ENCODE measurements around the gene PAPLN. TPM values are rescaled to one million over a fixed set of nuclear protein-coding genes. Genes with fewer than 3 reads are reported as not detected.

Gene PAPLN
- total and polyA plus RNA-seq, 2 of the 13 experiments (the other 11 are each of a cell fraction or from before 2014, with no cell fraction given) = not detected

DNA sequence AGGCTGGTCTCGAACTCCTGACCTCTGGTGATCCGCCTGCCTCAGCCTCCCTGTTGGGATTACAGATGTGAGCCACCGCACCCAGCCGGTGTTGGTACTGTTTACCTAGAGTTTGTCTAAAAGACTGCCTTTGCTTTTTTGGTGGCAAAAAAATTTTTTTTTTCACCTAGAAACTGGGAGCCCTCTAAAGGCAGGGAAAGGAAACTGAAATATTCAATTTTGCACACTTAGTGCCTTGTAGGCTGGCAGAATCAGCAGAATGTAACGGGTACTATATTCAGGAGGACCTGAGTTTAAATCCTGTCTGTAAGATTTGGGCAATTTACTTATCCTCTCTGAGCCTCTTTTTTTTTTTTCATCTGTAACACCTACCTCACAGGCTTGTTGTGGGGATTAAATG, 43.6 kb downstream of the PAPLN start (continued):
- TF ChIP-seq, protein P1, sequence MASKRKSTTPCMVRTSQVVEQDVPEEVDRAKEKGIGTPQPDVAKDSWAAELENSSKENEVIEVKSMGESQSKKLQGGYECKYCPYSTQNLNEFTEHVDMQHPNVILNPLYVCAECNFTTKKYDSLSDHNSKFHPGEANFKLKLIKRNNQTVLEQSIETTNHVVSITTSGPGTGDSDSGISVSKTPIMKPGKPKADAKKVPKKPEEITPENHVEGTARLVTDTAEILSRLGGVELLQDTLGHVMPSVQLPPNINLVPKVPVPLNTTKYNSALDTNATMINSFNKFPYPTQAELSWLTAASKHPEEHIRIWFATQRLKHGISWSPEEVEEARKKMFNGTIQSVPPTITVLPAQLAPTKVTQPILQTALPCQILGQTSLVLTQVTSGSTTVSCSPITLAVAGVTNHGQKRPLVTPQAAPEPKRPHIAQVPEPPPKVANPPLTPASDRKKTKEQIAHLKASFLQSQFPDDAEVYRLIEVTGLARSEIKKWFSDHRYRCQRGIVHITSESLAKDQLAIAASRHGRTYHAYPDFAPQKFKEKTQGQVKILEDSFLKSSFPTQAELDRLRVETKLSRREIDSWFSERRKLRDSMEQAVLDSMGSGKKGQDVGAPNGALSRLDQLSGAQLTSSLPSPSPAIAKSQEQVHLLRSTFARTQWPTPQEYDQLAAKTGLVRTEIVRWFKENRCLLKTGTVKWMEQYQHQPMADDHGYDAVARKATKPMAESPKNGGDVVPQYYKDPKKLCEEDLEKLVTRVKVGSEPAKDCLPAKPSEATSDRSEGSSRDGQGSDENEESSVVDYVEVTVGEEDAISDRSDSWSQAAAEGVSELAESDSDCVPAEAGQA (IDR thresholded peaks at IDR 0.05; ENCODE audit: low read depth) = no peak
- TF ChIP-seq, protein P1 (CRISPR knock-in tag; IDR thresholded peaks at IDR 0.05; ENCODE audit: borderline replicate concordance) = no peak

GRCh38 chr14:73283608-73284379, 46.5 kb downstream of the PAPLN start:
- FAIRE-seq (no peak), ATAC-seq (no peak), DNase-seq (ENCODE audit: low spot score) (no peak)
- Histone ChIP-seq H3K4me1 (ENCODE audit: insufficient read depth, low read length) (peaks cover 12% of the 10 kb centered on the region), H3K79me2 (ENCODE audit: insufficient read depth, low read length) (no peaks in the 10 kb centered on the region), H3K27me3 (ENCODE audit: control insufficient read depth in 1 of 2, insufficient read depth in 2 of 2, low read length in 2 of 2) (no peaks in the 10 kb centered on the region), H3K9ac (ENCODE audit: insufficient read depth, low read depth, low read length) (no peak overlapping the region), H2AFZ (ENCODE audit: low read length) (no peak overlapping the region), H3K27ac (ENCODE audit: extremely low read length, insufficient read depth, low read length) (no peak overlapping the region), H3K4me3 (replicated peaks in 1 of 3; ENCODE audit: insufficient read depth in 1 of 3, low read depth in 2 of 3, low read length in 3 of 3) (no peak overlapping the region), H3K4me2 (ENCODE audit: low read depth, low read length) (no peak overlapping the region), H4K20me1 (ENCODE audit: insufficient read depth, low read length) (peaks cover 4% of the 10 kb centered on the region; the same call in 1 of the 2 replicates), H3K36me3 (replicated peaks in 1 of 2; ENCODE audit: control insufficient read depth in 1 of 2, insufficient read depth in 2 of 2, low read length in 2 of 2) (peaks cover 26 to 55% of the 10 kb centered on the region in 2 experiments), H3K9me3 (ENCODE audit: low read length) (no peaks in the 10 kb centered on the region)
- CTCF ChIA-PET (ENCODE audit: low intra/inter-chr PET ratio, low total read pairs) = no interaction called here
- intact Hi-C loops (cut with micrococcal nuclease; ENCODE audit: unreplicated experiment) = loop anchor here (10.0 kb wide), 1 partner anchor 49 kb away; the partner anchor contains the start of gene PAPLN
- in situ Hi-C loops (cut with HindIII; ENCODE audit: extremely low pct_ligation_motif_present, low pct_unique_long_range_greater_than_20kb) = no loop called here
- POLR2A ChIA-PET = no interaction called here
- WGBS (ENCODE audit: low lambda C conversion rate) = 90% methylated on average over 12 of the region's 12 CpGs
- no TSS peak for BruUV-seq (replicated peaks)
- TF ChIP-seq ZNF232 (CRISPR knock-in tag; IDR thresholded peaks at IDR 0.05; ENCODE audit: borderline replicate concordance) = no peak
- TF ChIP-seq DPF2 (CRISPR knock-in tag; IDR thresholded peaks at IDR 0.05; ENCODE audit: borderline replicate concordance, low read depth) = no peak
- peak; percentile 41 for TF ChIP-seq CTCF (CRISPR knock-in tag; IDR thresholded peaks at IDR 0.05)
- TF ChIP-seq ZNF468 (CRISPR knock-in tag; IDR thresholded peaks at IDR 0.05) = no peak
- TF ChIP-seq, protein P2, sequence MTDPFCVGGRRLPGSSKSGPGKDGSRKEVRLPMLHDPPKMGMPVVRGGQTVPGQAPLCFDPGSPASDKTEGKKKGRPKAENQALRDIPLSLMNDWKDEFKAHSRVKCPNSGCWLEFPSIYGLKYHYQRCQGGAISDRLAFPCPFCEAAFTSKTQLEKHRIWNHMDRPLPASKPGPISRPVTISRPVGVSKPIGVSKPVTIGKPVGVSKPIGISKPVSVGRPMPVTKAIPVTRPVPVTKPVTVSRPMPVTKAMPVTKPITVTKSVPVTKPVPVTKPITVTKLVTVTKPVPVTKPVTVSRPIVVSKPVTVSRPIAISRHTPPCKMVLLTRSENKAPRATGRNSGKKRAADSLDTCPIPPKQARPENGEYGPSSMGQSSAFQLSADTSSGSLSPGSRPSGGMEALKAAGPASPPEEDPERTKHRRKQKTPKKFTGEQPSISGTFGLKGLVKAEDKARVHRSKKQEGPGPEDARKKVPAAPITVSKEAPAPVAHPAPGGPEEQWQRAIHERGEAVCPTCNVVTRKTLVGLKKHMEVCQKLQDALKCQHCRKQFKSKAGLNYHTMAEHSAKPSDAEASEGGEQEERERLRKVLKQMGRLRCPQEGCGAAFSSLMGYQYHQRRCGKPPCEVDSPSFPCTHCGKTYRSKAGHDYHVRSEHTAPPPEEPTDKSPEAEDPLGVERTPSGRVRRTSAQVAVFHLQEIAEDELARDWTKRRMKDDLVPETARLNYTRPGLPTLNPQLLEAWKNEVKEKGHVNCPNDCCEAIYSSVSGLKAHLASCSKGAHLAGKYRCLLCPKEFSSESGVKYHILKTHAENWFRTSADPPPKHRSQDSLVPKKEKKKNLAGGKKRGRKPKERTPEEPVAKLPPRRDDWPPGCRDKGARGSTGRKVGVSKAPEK (CRISPR knock-in tag; IDR thresholded peaks at IDR 0.05; ENCODE audit: borderline replicate concordance) = no peak
- TF ChIP-seq TERF1 (CRISPR knock-in tag; IDR thresholded peaks at IDR 0.05) = no peak
